GM12864 (cell line): ENCODE measurements around the gene KIF16B.

Source experiments
- DNase-seq: peaks from one replicate; pipeline ENCODE4 v3.0.0-alpha.2; 2011; ENCODE audit warnings: low read depth
- H3K4me3 ChIP-seq: 2 replicates; pipeline ENCODE4 v1.5.1; 2011; ENCODE audit warnings: mild to moderate bottlenecking, low read depth, low read length, control low read depth
- CTCF ChIP-seq: IDR thresholded peaks from 2 replicates; pipeline ENCODE4 v1.5.1; 2011; ENCODE audit warnings: low read depth, mild to moderate bottlenecking, moderate library complexity, low read length, control low read depth, inconsistent platforms; ENCODE audit errors: missing control alignments

KIF16B gene

GRCh38 chr20:16580147-16580546 lies 6.9 kb upstream of the KIF16B start:
- H3K4me3 ChIP-seq = no peak overlapping the region
- no peak for DNase-seq
- no peak for TF ChIP-seq CTCF

- DNase-seq = no peak
- no peak overlapping the region for H3K4me3 ChIP-seq
- TF ChIP-seq CTCF = no peak
Measured at GRCh38 chr20:16576219-16576618, 3.0 kb upstream of the KIF16B start.

- H3K4me3 ChIP-seq = peak overlapping the region; percentile 56
- no peak for TF ChIP-seq CTCF
- no peak for DNase-seq
Measured at GRCh38 chr20:16575390-16576140, 2.3 kb upstream of the KIF16B start.

- DNase-seq = peak; percentile 70
Measured at GRCh38 chr20:16574656-16575355, 1.6 kb upstream of the KIF16B start.

GRCh38 chr20:16571333-16571732 lies 1.9 kb downstream of the KIF16B start:
- no peak for TF ChIP-seq CTCF
- no peak for DNase-seq

More at GRCh38 chr20:16574656-16575355, 1.6 kb upstream of the KIF16B start:
- TF ChIP-seq CTCF = no peak
- peak overlapping the region; percentile 56 for H3K4me3 ChIP-seq

GRCh38 chr20:16569246-16570153 lies 3.7 kb downstream of the KIF16B start:
- H3K4me3 ChIP-seq = no peak overlapping the region
- no peak for TF ChIP-seq CTCF
- peak; percentile 8 for DNase-seq

More at GRCh38 chr20:16571333-16571732, 1.9 kb downstream of the KIF16B start:
- no peak overlapping the region for H3K4me3 ChIP-seq
